Measurements from ENCODE around the gene VPS29. TPM values are rescaled to one million over a fixed set of nuclear protein-coding genes. Genes with fewer than 3 reads are reported as not detected.
A peak's percentile ranks its signal among the peaks of the same experiment; 100 is the strongest.

The VPS29 gene
- total and polyA plus RNA-seq, 2 experiments from 2014 or later, result 39.1 to 115 TPM

DNA sequence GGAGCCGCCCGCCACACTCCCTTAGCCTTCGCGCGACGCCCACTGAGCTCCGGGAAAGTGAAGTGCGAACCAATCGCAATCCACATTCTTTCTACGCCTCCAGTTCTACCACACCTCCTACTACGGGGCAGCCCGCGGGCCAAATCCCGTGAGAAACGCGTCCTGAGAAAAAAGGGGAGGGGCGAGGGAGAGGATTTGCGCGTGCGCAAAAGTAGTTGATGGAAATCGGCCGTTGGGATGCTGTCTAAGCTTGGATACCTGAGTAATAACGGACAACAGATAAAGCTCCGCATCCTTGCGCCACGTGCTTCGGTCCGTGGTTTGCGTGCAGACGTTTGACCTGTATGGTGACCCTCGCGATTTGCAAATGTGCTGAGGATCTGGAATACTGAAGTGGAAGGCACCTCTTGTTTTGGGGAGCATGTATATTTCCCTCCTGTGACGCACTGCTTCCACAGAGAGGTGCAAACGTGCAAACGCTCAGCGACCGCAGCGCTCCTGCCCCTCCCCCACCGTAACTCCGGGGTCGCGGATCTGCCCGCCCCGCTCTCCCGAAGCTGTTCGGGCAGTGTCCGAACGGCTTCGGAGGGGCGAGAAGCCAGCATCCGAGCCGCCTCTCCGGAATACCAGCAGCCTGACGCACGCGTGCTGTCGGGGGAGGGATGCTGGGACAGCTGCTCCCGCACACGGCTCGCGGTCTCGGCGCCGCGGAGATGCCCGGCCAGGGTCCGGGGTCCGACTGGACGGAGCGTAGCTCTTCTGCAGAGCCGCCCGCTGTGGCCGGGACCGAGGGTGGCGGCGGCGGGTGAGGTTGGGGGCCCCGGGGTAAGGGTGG is 33.5 kb downstream of the VPS29 start, which contains the start of the genes FAM216A and GPN3 (continued):
- TF ChIP-seq ZNF331 (CRISPR knock-in tag; IDR thresholded peaks at IDR 0.05; ENCODE audit: low read depth) (no peak), ZNF114 (CRISPR knock-in tag; IDR thresholded peaks at IDR 0.05) (no peak), POLR2AphosphoS5 (IDR thresholded peaks at IDR 0.05; ENCODE audit: low read depth) (peak; percentile 95)
- TF ChIP-seq, protein P1, sequence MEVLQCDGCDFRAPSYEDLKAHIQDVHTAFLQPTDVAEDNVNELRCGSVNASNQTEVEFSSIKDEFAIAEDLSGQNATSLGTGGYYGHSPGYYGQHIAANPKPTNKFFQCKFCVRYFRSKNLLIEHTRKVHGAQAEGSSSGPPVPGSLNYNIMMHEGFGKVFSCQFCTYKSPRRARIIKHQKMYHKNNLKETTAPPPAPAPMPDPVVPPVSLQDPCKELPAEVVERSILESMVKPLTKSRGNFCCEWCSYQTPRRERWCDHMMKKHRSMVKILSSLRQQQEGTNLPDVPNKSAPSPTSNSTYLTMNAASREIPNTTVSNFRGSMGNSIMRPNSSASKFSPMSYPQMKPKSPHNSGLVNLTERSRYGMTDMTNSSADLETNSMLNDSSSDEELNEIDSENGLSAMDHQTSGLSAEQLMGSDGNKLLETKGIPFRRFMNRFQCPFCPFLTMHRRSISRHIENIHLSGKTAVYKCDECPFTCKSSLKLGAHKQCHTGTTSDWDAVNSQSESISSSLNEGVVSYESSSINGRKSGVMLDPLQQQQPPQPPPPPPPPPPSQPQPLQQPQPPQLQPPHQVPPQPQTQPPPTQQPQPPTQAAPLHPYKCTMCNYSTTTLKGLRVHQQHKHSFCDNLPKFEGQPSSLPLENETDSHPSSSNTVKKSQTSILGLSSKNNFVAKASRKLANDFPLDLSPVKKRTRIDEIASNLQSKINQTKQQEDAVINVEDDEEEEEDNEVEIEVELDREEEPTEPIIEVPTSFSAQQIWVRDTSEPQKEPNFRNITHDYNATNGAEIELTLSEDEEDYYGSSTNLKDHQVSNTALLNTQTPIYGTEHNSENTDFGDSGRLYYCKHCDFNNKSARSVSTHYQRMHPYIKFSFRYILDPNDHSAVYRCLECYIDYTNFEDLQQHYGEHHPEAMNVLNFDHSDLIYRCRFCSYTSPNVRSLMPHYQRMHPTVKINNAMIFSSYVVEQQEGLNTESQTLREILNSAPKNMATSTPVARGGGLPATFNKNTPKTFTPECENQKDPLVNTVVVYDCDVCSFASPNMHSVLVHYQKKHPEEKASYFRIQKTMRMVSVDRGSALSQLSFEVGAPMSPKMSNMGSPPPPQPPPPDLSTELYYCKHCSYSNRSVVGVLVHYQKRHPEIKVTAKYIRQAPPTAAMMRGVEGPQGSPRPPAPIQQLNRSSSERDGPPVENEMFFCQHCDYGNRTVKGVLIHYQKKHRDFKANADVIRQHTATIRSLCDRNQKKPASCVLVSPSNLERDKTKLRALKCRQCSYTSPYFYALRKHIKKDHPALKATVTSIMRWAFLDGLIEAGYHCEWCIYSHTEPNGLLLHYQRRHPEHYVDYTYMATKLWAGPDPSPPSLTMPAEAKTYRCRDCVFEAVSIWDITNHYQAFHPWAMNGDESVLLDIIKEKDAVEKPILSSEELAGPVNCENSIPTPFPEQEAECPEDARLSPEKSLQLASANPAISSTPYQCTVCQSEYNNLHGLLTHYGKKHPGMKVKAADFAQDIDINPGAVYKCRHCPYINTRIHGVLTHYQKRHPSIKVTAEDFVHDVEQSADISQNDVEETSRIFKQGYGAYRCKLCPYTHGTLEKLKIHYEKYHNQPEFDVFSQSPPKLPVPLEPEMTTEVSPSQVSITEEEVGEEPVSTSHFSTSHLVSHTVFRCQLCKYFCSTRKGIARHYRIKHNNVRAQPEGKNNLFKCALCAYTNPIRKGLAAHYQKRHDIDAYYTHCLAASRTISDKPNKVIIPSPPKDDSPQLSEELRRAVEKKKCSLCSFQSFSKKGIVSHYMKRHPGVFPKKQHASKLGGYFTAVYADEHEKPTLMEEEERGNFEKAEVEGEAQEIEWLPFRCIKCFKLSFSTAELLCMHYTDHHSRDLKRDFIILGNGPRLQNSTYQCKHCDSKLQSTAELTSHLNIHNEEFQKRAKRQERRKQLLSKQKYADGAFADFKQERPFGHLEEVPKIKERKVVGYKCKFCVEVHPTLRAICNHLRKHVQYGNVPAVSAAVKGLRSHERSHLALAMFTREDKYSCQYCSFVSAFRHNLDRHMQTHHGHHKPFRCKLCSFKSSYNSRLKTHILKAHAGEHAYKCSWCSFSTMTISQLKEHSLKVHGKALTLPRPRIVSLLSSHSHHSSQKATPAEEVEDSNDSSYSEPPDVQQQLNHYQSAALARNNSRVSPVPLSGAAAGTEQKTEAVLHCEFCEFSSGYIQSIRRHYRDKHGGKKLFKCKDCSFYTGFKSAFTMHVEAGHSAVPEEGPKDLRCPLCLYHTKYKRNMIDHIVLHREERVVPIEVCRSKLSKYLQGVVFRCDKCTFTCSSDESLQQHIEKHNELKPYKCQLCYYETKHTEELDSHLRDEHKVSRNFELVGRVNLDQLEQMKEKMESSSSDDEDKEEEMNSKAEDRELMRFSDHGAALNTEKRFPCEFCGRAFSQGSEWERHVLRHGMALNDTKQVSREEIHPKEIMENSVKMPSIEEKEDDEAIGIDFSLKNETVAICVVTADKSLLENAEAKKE (CRISPR knock-in tag; IDR thresholded peaks at IDR 0.05), result no peak

DNA sequence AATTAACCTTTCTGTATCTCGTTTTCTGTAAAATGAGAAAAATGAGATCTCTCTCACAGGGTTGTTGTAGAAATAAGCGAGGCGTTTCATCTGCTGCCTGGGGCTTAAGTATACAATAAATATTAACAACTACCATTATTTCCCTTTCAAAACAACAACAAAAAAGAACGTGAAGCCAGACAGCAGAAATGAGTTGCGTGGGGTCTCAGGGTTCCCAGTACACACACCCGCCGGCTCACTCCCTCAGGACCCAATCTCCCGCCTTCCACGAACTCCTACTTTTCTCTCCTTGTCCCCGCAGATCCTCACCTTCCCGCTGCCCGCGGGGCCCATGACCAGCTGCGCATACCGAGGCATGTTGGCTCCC is 34.1 kb downstream of the VPS29 start:
- H3K36me3 ChIP-seq (ENCODE audit: insufficient read depth), result peaks cover 8% of the 10 kb centered on the region
- H4K20me1 ChIP-seq (replicated peaks; ENCODE audit: insufficient read depth), result peaks cover 11% of the 10 kb centered on the region
- peak overlapping the region; percentile 70 for H3K4me3 ChIP-seq
- peak overlapping the region; percentile 100 for H3K4me3 Mint-ChIP-seq
- no peaks in the 10 kb centered on the region for H3K9me3 Mint-ChIP-seq
- DNase-seq (ENCODE audit: low spot score) (no peak), ATAC-seq (no peak)
- peaks cover 57% of the 10 kb centered on the region for H3K79me2 ChIP-seq (replicated peaks; ENCODE audit: insufficient read depth)
- TF ChIP-seq, protein P2, sequence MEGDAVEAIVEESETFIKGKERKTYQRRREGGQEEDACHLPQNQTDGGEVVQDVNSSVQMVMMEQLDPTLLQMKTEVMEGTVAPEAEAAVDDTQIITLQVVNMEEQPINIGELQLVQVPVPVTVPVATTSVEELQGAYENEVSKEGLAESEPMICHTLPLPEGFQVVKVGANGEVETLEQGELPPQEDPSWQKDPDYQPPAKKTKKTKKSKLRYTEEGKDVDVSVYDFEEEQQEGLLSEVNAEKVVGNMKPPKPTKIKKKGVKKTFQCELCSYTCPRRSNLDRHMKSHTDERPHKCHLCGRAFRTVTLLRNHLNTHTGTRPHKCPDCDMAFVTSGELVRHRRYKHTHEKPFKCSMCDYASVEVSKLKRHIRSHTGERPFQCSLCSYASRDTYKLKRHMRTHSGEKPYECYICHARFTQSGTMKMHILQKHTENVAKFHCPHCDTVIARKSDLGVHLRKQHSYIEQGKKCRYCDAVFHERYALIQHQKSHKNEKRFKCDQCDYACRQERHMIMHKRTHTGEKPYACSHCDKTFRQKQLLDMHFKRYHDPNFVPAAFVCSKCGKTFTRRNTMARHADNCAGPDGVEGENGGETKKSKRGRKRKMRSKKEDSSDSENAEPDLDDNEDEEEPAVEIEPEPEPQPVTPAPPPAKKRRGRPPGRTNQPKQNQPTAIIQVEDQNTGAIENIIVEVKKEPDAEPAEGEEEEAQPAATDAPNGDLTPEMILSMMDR (conservative IDR thresholded peaks at IDR 0.05; ENCODE audit: low read depth in 2 of 2), result no peak
- TF ChIP-seq JUNB (IDR thresholded peaks at IDR 0.05; ENCODE audit: unreplicated experiment) (peak; percentile 27), NANOG (IDR thresholded peaks at IDR 0.05; ENCODE audit: borderline replicate concordance) (no peak)
- H3F3A ChIP-seq (replicated peaks; ENCODE audit: low read depth), result 0 out of 2 replicates have a peak, but pooled peaks cover 3% of the 10 kb centered on the region
- peaks cover 6% of the 10 kb centered on the region for H3K4me1 ChIP-seq (ENCODE audit: insufficient read depth)
- 0 out of 2 replicates have a peak overlapping the region, but pooled peaks have one; percentile 18 for H3K27ac ChIP-seq (ENCODE audit: low read depth)
- peaks cover 21% of the 10 kb centered on the region for H3K27me3 Mint-ChIP-seq (ENCODE audit: insufficient read depth, low read depth, poor library complexity)
- H3K36me3 Mint-ChIP-seq (ENCODE audit: low read depth), result peaks cover 41% of the 10 kb centered on the region
- no peaks in the 10 kb centered on the region for H3K27me3 ChIP-seq (ENCODE audit: insufficient read depth)
- H3K9me2 ChIP-seq (ENCODE audit: insufficient read depth), result no peaks in the 10 kb centered on the region
- H3K4me1 Mint-ChIP-seq, result peaks cover 16% of the 10 kb centered on the region
- peak overlapping the region; percentile 99 for H3K27ac Mint-ChIP-seq
- H2AFZ ChIP-seq, result peak overlapping the region; percentile 9; the same call in 1 of the 2 replicates
- peak overlapping the region; percentile 79 for H3K4me2 ChIP-seq
